Neuronal stem cell (in vitro differentiated cells): ENCODE data around the gene CDK5.

Experiments
- DNase-seq: peaks from one replicate; pipeline ENCODE4 v3.0.0-alpha.2; 2013; ENCODE audit warnings: low spot score
- H2AFZ ChIP-seq: one replicate; pipeline ENCODE4 v1.6.1; 2013; ENCODE audit warnings: mild to moderate bottlenecking, low read length, inconsistent platforms
- H2AK5ac ChIP-seq: 2 replicates; pipeline ENCODE4 v1.6.1; 2013; ENCODE audit warnings: low read depth, mild to moderate bottlenecking, inconsistent platforms, low read length, moderate library complexity, mixed read lengths
- H2BK120ac ChIP-seq: 2 replicates; pipeline ENCODE4 v1.6.1; 2013; ENCODE audit warnings: low read depth, mild to moderate bottlenecking, inconsistent platforms, low read length, moderate library complexity, mixed read lengths
- H2BK12ac ChIP-seq: one replicate; pipeline ENCODE4 v1.6.1; 2013; ENCODE audit warnings: low read length, inconsistent platforms
- H2BK15ac ChIP-seq: 2 replicates; pipeline ENCODE4 v1.6.1; 2013; ENCODE audit warnings: mild to moderate bottlenecking, low read length, inconsistent platforms, mixed read lengths
- H2BK5ac ChIP-seq: one replicate; pipeline ENCODE4 v1.6.1; 2013; ENCODE audit warnings: inconsistent platforms, mild to moderate bottlenecking, low read length, moderate library complexity
- H3K14ac ChIP-seq: one replicate; pipeline ENCODE4 v1.6.1; 2013; ENCODE audit warnings: low read length, inconsistent platforms
- H3K18ac ChIP-seq: 2 replicates; pipeline ENCODE4 v1.6.1; 2013; ENCODE audit warnings: low read length, inconsistent platforms
- H3K23ac ChIP-seq: 2 replicates; pipeline ENCODE4 v1.6.1; 2013; ENCODE audit warnings: low read depth, mild to moderate bottlenecking, mixed read lengths, low read length, inconsistent platforms; ENCODE audit not compliant: poor library complexity
- H3K27ac ChIP-seq: replicated peaks from 3 replicates; pipeline ENCODE4 v1.5.1; 2013; ENCODE audit warnings: low read length, inconsistent platforms
- H3K27me3 ChIP-seq, 3 experiments: 2 replicates each; pipeline ENCODE4 v1.6.1; 2013; ENCODE audit warnings: low read length in 3 of 3, mild to moderate bottlenecking in 2 of 3, inconsistent platforms in 1 of 3, low read depth in 1 of 3, mixed read lengths in 1 of 3, moderate library complexity in 1 of 3; ENCODE audit not compliant: control insufficient read depth in 3 of 3, insufficient read depth in 3 of 3
- H3K36me3 ChIP-seq, 2 donors: replicated peaks in 1 of 2; 2 replicates each; pipeline ENCODE4 v1.6.1; 2013; ENCODE audit warnings: low read length in 2 of 2; ENCODE audit not compliant: control insufficient read depth in 2 of 2, insufficient read depth in 2 of 2
- H3K4ac ChIP-seq: 2 replicates; pipeline ENCODE4 v1.6.1; 2013; ENCODE audit warnings: inconsistent platforms, mild to moderate bottlenecking, low read length, moderate library complexity
- H3K4me1 ChIP-seq, 2 donors: 1 replicate in 1 of 2; 2 replicates in 1 of 2; pipeline ENCODE4 v1.6.1; 2013; ENCODE audit warnings: low read length in 2 of 2, low read depth in 1 of 2; ENCODE audit not compliant: control insufficient read depth in 2 of 2, insufficient read depth in 1 of 2
- H3K4me2 ChIP-seq: one replicate; pipeline ENCODE4 v1.6.1; 2013; ENCODE audit warnings: mild to moderate bottlenecking, low read length, inconsistent platforms; ENCODE audit not compliant: insufficient read depth, poor library complexity, severe bottlenecking
- H3K4me3 ChIP-seq, 2 donors: 2 replicates each; pipeline ENCODE4 v1.5.1; 2013; ENCODE audit warnings: low read length in 2 of 2, mild to moderate bottlenecking in 2 of 2, inconsistent platforms in 1 of 2, moderate library complexity in 1 of 2
- H3K79me1 ChIP-seq: one replicate; pipeline ENCODE4 v1.6.1; 2013; ENCODE audit warnings: low read depth, mild to moderate bottlenecking, inconsistent platforms, low read length, moderate library complexity
- H3K9ac ChIP-seq: one replicate; pipeline ENCODE4 v1.6.1; 2013; ENCODE audit warnings: mild to moderate bottlenecking, low read depth, low read length, inconsistent platforms; ENCODE audit not compliant: poor library complexity
- H3K9me3 ChIP-seq, 2 donors: replicated peaks in 1 of 2; 2 replicates each; pipeline versions ENCODE3 to v1.6.1; 2013; ENCODE audit warnings: low read length in 2 of 2, mild to moderate bottlenecking in 2 of 2, inconsistent platforms in 1 of 2, low read depth in 1 of 2, mixed read lengths in 1 of 2, moderate library complexity in 1 of 2; ENCODE audit not compliant: control insufficient read depth in 2 of 2, insufficient read depth in 1 of 2
- H4K8ac ChIP-seq: one replicate; pipeline ENCODE4 v1.6.1; 2013; ENCODE audit warnings: low read depth, mild to moderate bottlenecking, inconsistent platforms, low read length, moderate library complexity
- H4K91ac ChIP-seq: one replicate; pipeline ENCODE4 v1.6.1; 2013; ENCODE audit warnings: low read length, low read depth, mild to moderate bottlenecking, inconsistent platforms; ENCODE audit not compliant: poor library complexity
- WGBS, 2 donors: extraction: QIAGEN DNeasy Blood & Tissue Kit; methylation state at CpG; one replicate each; pipeline ENCODE4 v1.1.7; 2013; ENCODE audit warnings: missing lambda C conversion rate in 2 of 2, mixed read lengths in 1 of 2; ENCODE audit not compliant: insufficient read length in 2 of 2, insufficient replicate concordance in 1 of 2; ENCODE audit errors: extremely low coverage in 2 of 2; 5-methylcytosine and 5-hydroxymethylcytosine counted together

The CDK5 gene

GRCh38 chr7:151009327-151010036 is 48.2 kb downstream of the CDK5 start:
- H4K91ac ChIP-seq = peak overlapping the region; percentile 96

GRCh38 chr7:151008511-151009323 is 49.0 kb downstream of the CDK5 start:
- Histone ChIP-seq H3K79me1 (peaks cover 2% of the 10 kb centered on the region), H3K23ac (peak overlapping the region; percentile 83), H3K4ac (no peak overlapping the region), H3K27me3 (no peaks in the 10 kb centered on the region), H3K14ac (no peak overlapping the region), H3K27ac (no peak overlapping the region), H2AK5ac (peak overlapping the region; percentile 99), H3K4me2 (no peak overlapping the region), H3K9me3 (no peaks in the 10 kb centered on the region), H2BK15ac (peak overlapping the region; percentile 98), H2AFZ (no peak overlapping the region), H3K4me1 (peaks cover 19 to 34% of the 10 kb centered on the region in 2 donors), H3K18ac (peak overlapping the region; percentile 94), H4K8ac (no peak overlapping the region), H3K36me3 (no peaks in the 10 kb centered on the region), H4K91ac (no peak overlapping the region), H2BK120ac (peak overlapping the region; percentile 99), H3K4me3 (no peak overlapping the region), H2BK5ac (peak overlapping the region; percentile 94), H3K9ac (peak overlapping the region; percentile 38), H2BK12ac (peak overlapping the region; percentile 75)
- DNase-seq = no peak
- no CpG with 5 or more reads among the region's 40 CpGs for WGBS, 2 donors

More at GRCh38 chr7:151009327-151010036, 48.2 kb downstream of the CDK5 start:
- peak overlapping the region; percentile 83 for H3K23ac ChIP-seq
- H2BK5ac ChIP-seq = peak overlapping the region; percentile 94
- no peaks in the 10 kb centered on the region for H3K9me3 ChIP-seq
- H3K4me2 ChIP-seq = no peak overlapping the region
- H2AFZ ChIP-seq = peak overlapping the region; percentile 74
- peak overlapping the region; percentile 99 for H2AK5ac ChIP-seq
- peaks cover 19 to 36% of the 10 kb centered on the region in 2 donors for H3K4me1 ChIP-seq
- H3K14ac ChIP-seq = peak overlapping the region; percentile 97
- peaks cover 0 to 5% of the 10 kb centered on the region in 2 donors for H3K36me3 ChIP-seq
- no CpG with 5 or more reads among the region's 22 CpGs for WGBS, 2 donors
- DNase-seq = no peak
- peak overlapping the region; percentile 94 for H3K4ac ChIP-seq
- peak overlapping the region; percentile 75 for H2BK12ac ChIP-seq
- H4K8ac ChIP-seq = no peak overlapping the region
- peaks cover 2% of the 10 kb centered on the region for H3K79me1 ChIP-seq
- no peaks in the 10 kb centered on the region for H3K27me3 ChIP-seq
- H2BK120ac ChIP-seq = peak overlapping the region; percentile 99
- H2BK15ac ChIP-seq = peak overlapping the region; percentile 98
- no peak overlapping the region for H3K4me3 ChIP-seq
- H3K27ac ChIP-seq = no peak overlapping the region
- peak overlapping the region; percentile 98 for H3K18ac ChIP-seq
- peak overlapping the region; percentile 38 for H3K9ac ChIP-seq

GRCh38 chr7:151008143-151008510 is 49.6 kb downstream of the CDK5 start:
- DNase-seq = no peak
- no peak overlapping the region for H3K27ac ChIP-seq
- peak overlapping the region; percentile 92 for H2BK15ac ChIP-seq

GRCh38 chr7:151007469-151007898 is 50.2 kb downstream of the CDK5 start:
- no peaks in the 10 kb centered on the region for H3K9me3 ChIP-seq
- no peak overlapping the region for H2BK120ac ChIP-seq
- peak overlapping the region; percentile 71 for H2BK5ac ChIP-seq
- H3K9ac ChIP-seq = peak overlapping the region; percentile 60
- peak overlapping the region; percentile 92 for H2BK15ac ChIP-seq
- H3K23ac ChIP-seq = peak overlapping the region; percentile 98
- H4K8ac ChIP-seq = no peak overlapping the region
- no peaks in the 10 kb centered on the region for H3K27me3 ChIP-seq
- H4K91ac ChIP-seq = no peak overlapping the region
- WGBS, 2 donors = no CpG with 5 or more reads among the region's 7 CpGs
- H3K4me2 ChIP-seq = no peak overlapping the region
- H3K27ac ChIP-seq = no peak overlapping the region
- peak overlapping the region; percentile 37 for H3K4ac ChIP-seq
- H3K4me1 ChIP-seq = peaks cover 17 to 28% of the 10 kb centered on the region in 2 donors
- H2BK12ac ChIP-seq = peak overlapping the region; percentile 100
- no peak overlapping the region for H3K14ac ChIP-seq
- H3K79me1 ChIP-seq = no peaks in the 10 kb centered on the region
- peak overlapping the region; percentile 98 for H2AK5ac ChIP-seq
- H2AFZ ChIP-seq = no peak overlapping the region
- H3K36me3 ChIP-seq = peaks cover 0 to 1% of the 10 kb centered on the region in 2 donors
- H3K4me3 ChIP-seq = no peak overlapping the region
- DNase-seq = no peak
- H3K18ac ChIP-seq = peak overlapping the region; percentile 52

More at GRCh38 chr7:151008143-151008510, 49.6 kb downstream of the CDK5 start:
- H2BK5ac ChIP-seq = no peak overlapping the region
- H3K36me3 ChIP-seq = no peaks in the 10 kb centered on the region
- WGBS, 2 donors = no CpG with 5 or more reads among the region's 11 CpGs
- H2AK5ac ChIP-seq = peak overlapping the region; percentile 82
- peaks cover 2% of the 10 kb centered on the region for H3K79me1 ChIP-seq
- no peak overlapping the region for H3K4ac ChIP-seq
- H4K8ac ChIP-seq = no peak overlapping the region
- H2BK120ac ChIP-seq = no peak overlapping the region
- H3K4me1 ChIP-seq = peaks cover 19 to 32% of the 10 kb centered on the region in 2 donors
- no peak overlapping the region for H2AFZ ChIP-seq
- H3K4me2 ChIP-seq = no peak overlapping the region
- H4K91ac ChIP-seq = no peak overlapping the region
- peak overlapping the region; percentile 52 for H3K18ac ChIP-seq
- peak overlapping the region; percentile 3 for H3K9ac ChIP-seq
- no peaks in the 10 kb centered on the region for H3K27me3 ChIP-seq
- H3K14ac ChIP-seq = no peak overlapping the region
- no peaks in the 10 kb centered on the region for H3K9me3 ChIP-seq
- H2BK12ac ChIP-seq = peak overlapping the region; percentile 2
- peak overlapping the region; percentile 60 for H3K23ac ChIP-seq
- no peak overlapping the region for H3K4me3 ChIP-seq
